ENCODE results near the gene JPH2.
"Not testable (repeated sequence)": the region's sequence is repeated elsewhere in the genome, so short reads cannot be mapped to it uniquely, and the experiment has no call there.

JPH2 gene

DNA sequence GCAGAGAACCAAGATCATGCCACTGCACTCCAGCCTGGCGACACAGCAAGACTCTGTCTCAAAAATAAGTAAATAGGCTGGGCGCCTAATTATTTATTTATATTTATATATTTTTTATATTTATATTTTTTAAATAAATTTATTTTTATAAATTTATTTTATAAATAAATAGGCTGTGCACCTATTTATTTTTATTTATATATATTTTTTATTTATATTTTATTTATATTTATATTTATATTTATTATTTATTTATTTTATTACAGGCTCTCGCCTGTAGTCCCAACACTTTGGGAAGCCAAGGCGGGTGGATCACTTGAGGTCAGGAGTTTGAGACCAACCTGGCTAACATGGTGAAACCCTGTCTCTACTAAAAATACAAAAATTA lies 45.5 kb upstream of the JPH2 start:
- not testable (repeated sequence) for H4K8ac ChIP-seq (ENCODE audit: low read depth, low read length); H3K9me3 ChIP-seq (ENCODE audit: insufficient read depth, low read depth, low read length); H3K4me3 ChIP-seq (ENCODE audit: low read depth, low read length); H4K12ac ChIP-seq (ENCODE audit: low read depth, low read length); H2BK12ac ChIP-seq (ENCODE audit: low read length); H3K4me2 ChIP-seq (ENCODE audit: low read length); H3K14ac ChIP-seq (ENCODE audit: low read length); H3K23ac ChIP-seq (ENCODE audit: low read length); H3K79me1 ChIP-seq (ENCODE audit: low read length); H2AFZ ChIP-seq (ENCODE audit: insufficient read depth, low read length, poor library complexity); DNase-seq; H3K9ac ChIP-seq (ENCODE audit: low read length); H3K27me3 ChIP-seq (ENCODE audit: insufficient read depth, low read length); H2BK120ac ChIP-seq (ENCODE audit: insufficient read depth, low read length, poor library complexity); H3K4me1 ChIP-seq (ENCODE audit: control insufficient read depth in 1 of 2, insufficient read depth in 2 of 2, low read length in 2 of 2); H3K79me2 ChIP-seq (ENCODE audit: control insufficient read depth, insufficient read depth, low read length, poor library complexity); H3K27ac ChIP-seq (ENCODE audit: low read depth, low read length); H2AK5ac ChIP-seq (ENCODE audit: low read length); H2BK5ac ChIP-seq (ENCODE audit: low read depth, low read length, poor library complexity); H3K4ac ChIP-seq (ENCODE audit: low read depth, low read length); H4K91ac ChIP-seq (ENCODE audit: low read depth, low read length); H3K36me3 ChIP-seq (ENCODE audit: control insufficient read depth in 1 of 2, insufficient read depth in 2 of 2, low read length in 2 of 2); H3K18ac ChIP-seq (ENCODE audit: low read length)
- WGBS (ENCODE audit: extremely low coverage, insufficient coverage, insufficient read length) = no CpG with 5 or more reads among the region's 4 CpGs

GRCh38 chr20:44231713-44232468 lies 44.9 kb upstream of the JPH2 start:
- no peak overlapping the region for H3K4ac ChIP-seq (ENCODE audit: low read depth, low read length)
- no peak for DNase-seq
- no CpG with 5 or more reads among the region's 10 CpGs for WGBS (ENCODE audit: extremely low coverage, insufficient coverage, insufficient read length)

GRCh38 chr20:44231193-44231592 lies 44.2 kb upstream of the JPH2 start:
- no peak overlapping the region for H3K23ac ChIP-seq (ENCODE audit: low read length)
- no peak overlapping the region for H2BK120ac ChIP-seq (ENCODE audit: insufficient read depth, low read length, poor library complexity)
- H4K12ac ChIP-seq (ENCODE audit: low read depth, low read length) = no peak overlapping the region
- H2BK5ac ChIP-seq (ENCODE audit: low read depth, low read length, poor library complexity) = no peak overlapping the region
- H3K27me3 ChIP-seq (ENCODE audit: insufficient read depth, low read length) = no peaks in the 10 kb centered on the region
- H3K36me3 ChIP-seq (ENCODE audit: control insufficient read depth in 1 of 2, insufficient read depth in 2 of 2, low read length in 2 of 2) = no peaks in the 10 kb centered on the region
- no peak overlapping the region for H3K4me3 ChIP-seq (ENCODE audit: low read depth, low read length)
- no peak overlapping the region for H3K4ac ChIP-seq (ENCODE audit: low read depth, low read length)
- no peak overlapping the region for H2AK5ac ChIP-seq (ENCODE audit: low read length)
- H4K8ac ChIP-seq (ENCODE audit: low read depth, low read length) = no peak overlapping the region
- no peak overlapping the region for H2BK12ac ChIP-seq (ENCODE audit: low read length)
- DNase-seq = no peak
- H4K91ac ChIP-seq (ENCODE audit: low read depth, low read length) = no peak overlapping the region
- H2AFZ ChIP-seq (ENCODE audit: insufficient read depth, low read length, poor library complexity) = no peak overlapping the region
- no peak overlapping the region for H3K27ac ChIP-seq (ENCODE audit: low read depth, low read length)
- H3K79me2 ChIP-seq (ENCODE audit: control insufficient read depth, insufficient read depth, low read length, poor library complexity) = no peaks in the 10 kb centered on the region
- no peak overlapping the region for H3K18ac ChIP-seq (ENCODE audit: low read length)
- no peaks in the 10 kb centered on the region for H3K9me3 ChIP-seq (ENCODE audit: insufficient read depth, low read depth, low read length)
- H3K4me2 ChIP-seq (ENCODE audit: low read length) = no peak overlapping the region
- H3K79me1 ChIP-seq (ENCODE audit: low read length) = no peaks in the 10 kb centered on the region
- WGBS (ENCODE audit: extremely low coverage, insufficient coverage, insufficient read length) = no CpG with 5 or more reads among the region's 7 CpGs
- no peak overlapping the region for H3K14ac ChIP-seq (ENCODE audit: low read length)
- H3K9ac ChIP-seq (ENCODE audit: low read length) = no peak overlapping the region
- H3K4me1 ChIP-seq (ENCODE audit: control insufficient read depth in 1 of 2, insufficient read depth in 2 of 2, low read length in 2 of 2) = no peaks in the 10 kb centered on the region

More at GRCh38 chr20:44231713-44232468, 44.9 kb upstream of the JPH2 start:
- no peaks in the 10 kb centered on the region for H3K36me3 ChIP-seq (ENCODE audit: control insufficient read depth in 1 of 2, insufficient read depth in 2 of 2, low read length in 2 of 2)
- H3K23ac ChIP-seq (ENCODE audit: low read length) = no peak overlapping the region
- H3K4me3 ChIP-seq (ENCODE audit: low read depth, low read length) = no peak overlapping the region
- H3K27me3 ChIP-seq (ENCODE audit: insufficient read depth, low read length) = no peaks in the 10 kb centered on the region
- no peak overlapping the region for H2BK120ac ChIP-seq (ENCODE audit: insufficient read depth, low read length, poor library complexity)
- H3K4me1 ChIP-seq (ENCODE audit: control insufficient read depth in 1 of 2, insufficient read depth in 2 of 2, low read length in 2 of 2) = no peaks in the 10 kb centered on the region
- no peak overlapping the region for H3K14ac ChIP-seq (ENCODE audit: low read length)
- no peaks in the 10 kb centered on the region for H3K79me2 ChIP-seq (ENCODE audit: control insufficient read depth, insufficient read depth, low read length, poor library complexity)
- H3K79me1 ChIP-seq (ENCODE audit: low read length) = no peaks in the 10 kb centered on the region
- no peak overlapping the region for H4K8ac ChIP-seq (ENCODE audit: low read depth, low read length)
- H2AFZ ChIP-seq (ENCODE audit: insufficient read depth, low read length, poor library complexity) = no peak overlapping the region
- H2BK5ac ChIP-seq (ENCODE audit: low read depth, low read length, poor library complexity) = no peak overlapping the region
- no peak overlapping the region for H3K4me2 ChIP-seq (ENCODE audit: low read length)
- H2BK12ac ChIP-seq (ENCODE audit: low read length) = no peak overlapping the region
- H2AK5ac ChIP-seq (ENCODE audit: low read length) = no peak overlapping the region
- no peak overlapping the region for H3K18ac ChIP-seq (ENCODE audit: low read length)
- H3K9me3 ChIP-seq (ENCODE audit: insufficient read depth, low read depth, low read length) = no peaks in the 10 kb centered on the region
- no peak overlapping the region for H4K12ac ChIP-seq (ENCODE audit: low read depth, low read length)
- no peak overlapping the region for H3K27ac ChIP-seq (ENCODE audit: low read depth, low read length)
- no peak overlapping the region for H3K9ac ChIP-seq (ENCODE audit: low read length)
- H4K91ac ChIP-seq (ENCODE audit: low read depth, low read length) = no peak overlapping the region

- Histone ChIP-seq H2BK120ac (ENCODE audit: insufficient read depth, low read length, poor library complexity) (no peak overlapping the region), H3K79me2 (ENCODE audit: control insufficient read depth, insufficient read depth, low read length, poor library complexity) (no peaks in the 10 kb centered on the region), H3K9me3 (ENCODE audit: insufficient read depth, low read depth, low read length) (no peaks in the 10 kb centered on the region), H3K4me3 (ENCODE audit: low read depth, low read length) (no peak overlapping the region), H4K12ac (ENCODE audit: low read depth, low read length) (no peak overlapping the region), H2BK12ac (ENCODE audit: low read length) (no peak overlapping the region), H4K8ac (ENCODE audit: low read depth, low read length) (no peak overlapping the region), H3K79me1 (ENCODE audit: low read length) (no peaks in the 10 kb centered on the region), H3K14ac (ENCODE audit: low read length) (no peak overlapping the region), H2BK5ac (ENCODE audit: low read depth, low read length, poor library complexity) (no peak overlapping the region), H3K36me3 (ENCODE audit: control insufficient read depth in 1 of 2, insufficient read depth in 2 of 2, low read length in 2 of 2) (no peaks in the 10 kb centered on the region), H3K27ac (ENCODE audit: low read depth, low read length) (no peak overlapping the region), H3K4me2 (ENCODE audit: low read length) (no peak overlapping the region), H3K27me3 (ENCODE audit: insufficient read depth, low read length) (no peaks in the 10 kb centered on the region), H3K18ac (ENCODE audit: low read length) (no peak overlapping the region), H3K9ac (ENCODE audit: low read length) (no peak overlapping the region), H3K4ac (ENCODE audit: low read depth, low read length) (no peak overlapping the region), H3K4me1 (ENCODE audit: control insufficient read depth in 1 of 2, insufficient read depth in 2 of 2, low read length in 2 of 2) (no peaks in the 10 kb centered on the region), H2AFZ (ENCODE audit: insufficient read depth, low read length, poor library complexity) (no peak overlapping the region), H3K23ac (ENCODE audit: low read length) (no peak overlapping the region), H4K91ac (ENCODE audit: low read depth, low read length) (no peak overlapping the region), H2AK5ac (ENCODE audit: low read length) (no peak overlapping the region)
- no peak for DNase-seq
- no CpG with 5 or more reads among the region's 17 CpGs for WGBS (ENCODE audit: extremely low coverage, insufficient coverage, insufficient read length)
These were observed 41.7 kb upstream of the JPH2 start for GRCh38 chr20:44228465-44229258.

All from trophoblast cell (in vitro differentiated cells and primary cell).